HepG2 (cell line): ENCODE data around the gene USP2. TPM values are rescaled to one million over a fixed set of nuclear protein-coding genes. Genes with fewer than 3 reads are reported as not detected.

Source experiments
- AGO1 ChIP-seq: fragments of 200-400 bp; formaldehyde crosslinking; IDR thresholded peaks from 2 replicates; pipeline ENCODE4 v1.6.1; 2017; ENCODE audit warnings: mild to moderate bottlenecking, low read depth, low read length, moderate library complexity; ENCODE audit not compliant: poor library complexity, severe bottlenecking
- ATF7 ChIP-seq, 2 experiments: fragments of 450-650 bp in 1 of 2; sonication (generic) in 1 of 2; formaldehyde crosslinking in 1 of 2; IDR thresholded peaks; 2 replicates each; pipeline versions ENCODE4 v1.4.0 to v1.6.1; 2016 to 2020; ENCODE audit warnings: antibody characterized with exemption in 1 of 2, mild to moderate bottlenecking in 1 of 2, missing genetic modification reagents in 1 of 2
- CC2D1A ChIP-seq: sonication (generic); formaldehyde crosslinking; IDR thresholded peaks from 2 replicates; pipeline ENCODE4 v1.8.1; 2023; ENCODE audit warnings: mild to moderate bottlenecking, missing genetic modification reagents
- FOXA1 ChIP-seq, 2 experiments: fragments of 450-650 bp in 1 of 2; sonication (generic) in 1 of 2; formaldehyde crosslinking in 1 of 2; IDR thresholded peaks; 2 replicates each; pipeline versions ENCODE4 v1.4.0 to v1.6.1; 2016 to 2020; ENCODE audit warnings: missing genetic modification reagents in 1 of 2
- FOXK2 ChIP-seq: fragments of 450-650 bp; IDR thresholded peaks from 2 replicates; pipeline ENCODE4 v1.6.1; 2016
- GATAD1 ChIP-seq: IDR thresholded peaks from 2 replicates; pipeline ENCODE4 v1.6.1; 2016; ENCODE audit warnings: missing genetic modification reagents, missing compliant biosample characterization
- GFI1 ChIP-seq: sonication (generic); formaldehyde crosslinking; IDR thresholded peaks from 2 replicates; pipeline ENCODE4 v1.5.0; 2020; ENCODE audit warnings: missing genetic modification reagents, mild to moderate bottlenecking, borderline replicate concordance
- GLI4 ChIP-seq: sonication (generic); formaldehyde crosslinking; IDR thresholded peaks from 2 replicates; pipeline ENCODE4 v1.5.1; 2020; ENCODE audit warnings: missing genetic modification reagents, mild to moderate bottlenecking, moderate library complexity, borderline replicate concordance
- HMGA1 ChIP-seq: sonication (generic); formaldehyde crosslinking; conservative IDR thresholded peaks from 2 replicates; pipeline ENCODE4 v1.4.0; 2020; ENCODE audit warnings: missing genetic modification reagents
- MIXL1 ChIP-seq: IDR thresholded peaks from 2 replicates; pipeline ENCODE4 v1.6.1; 2016
- MTA1 ChIP-seq: sonication (generic); formaldehyde crosslinking; IDR thresholded peaks from 2 replicates; pipeline ENCODE4 v1.4.0; 2020; ENCODE audit warnings: missing genetic modification reagents, mild to moderate bottlenecking, borderline replicate concordance
- PAF1 ChIP-seq: IDR thresholded peaks from 2 replicates; pipeline ENCODE4 v1.6.1; 2016; ENCODE audit warnings: missing genetic modification reagents, missing compliant biosample characterization
- SAP130 ChIP-seq: IDR thresholded peaks from 2 replicates; pipeline ENCODE4 v1.6.1; 2016; ENCODE audit warnings: low read depth
- SRSF4 ChIP-seq: fragments of 200-400 bp; formaldehyde crosslinking; IDR thresholded peaks from one replicate; pipeline ENCODE4 v1.6.1; 2018; ENCODE audit warnings: mild to moderate bottlenecking, low read depth, low read length, moderate library complexity; ENCODE audit not compliant: poor library complexity, severe bottlenecking
- THYN1 ChIP-seq: sonication (generic); formaldehyde crosslinking; IDR thresholded peaks from 2 replicates; pipeline ENCODE4 v1.8.1; 2023; ENCODE audit warnings: low read depth, mild to moderate bottlenecking, moderate library complexity, missing genetic modification reagents, borderline replicate concordance
- TRIM22 ChIP-seq: fragments of 450-650 bp; IDR thresholded peaks from 2 replicates; pipeline ENCODE4 v1.6.1; 2017
- ZC3H13 ChIP-seq: sonication (generic); formaldehyde crosslinking; IDR thresholded peaks from 2 replicates; pipeline ENCODE4 v1.8.1; 2023; ENCODE audit warnings: mild to moderate bottlenecking, missing genetic modification reagents, moderate library complexity
- ZFY ChIP-seq: sonication (generic); formaldehyde crosslinking; IDR thresholded peaks from 2 replicates; pipeline ENCODE4 v1.4.0; 2020; ENCODE audit warnings: missing genetic modification reagents
- ZMYM3 ChIP-seq: sonication (generic); formaldehyde crosslinking; IDR thresholded peaks from 2 replicates; pipeline ENCODE4 v1.5.1; 2020; ENCODE audit warnings: mild to moderate bottlenecking, missing genetic modification reagents
- ZNF460 ChIP-seq: sonication (generic); formaldehyde crosslinking; IDR thresholded peaks from 2 replicates; pipeline ENCODE4 v1.5.1; 2020; ENCODE audit warnings: missing genetic modification reagents, mild to moderate bottlenecking, borderline replicate concordance
- ZNF501 ChIP-seq: sonication (generic); formaldehyde crosslinking; IDR thresholded peaks from 2 replicates; pipeline ENCODE4 v1.5.1; 2020; ENCODE audit warnings: mild to moderate bottlenecking, moderate library complexity, missing genetic modification reagents
- ZNF687 ChIP-seq: sonication (generic); formaldehyde crosslinking; IDR thresholded peaks from 2 replicates; pipeline ENCODE4 v1.5.1; 2020; ENCODE audit warnings: mild to moderate bottlenecking, missing genetic modification reagents, moderate library complexity
- ZNF749 ChIP-seq: sonication (generic); formaldehyde crosslinking; IDR thresholded peaks from 2 replicates; pipeline ENCODE4 v1.8.0; 2022; ENCODE audit warnings: mild to moderate bottlenecking, missing genetic modification reagents, moderate library complexity, borderline replicate concordance
- ZNF790 ChIP-seq: sonication (generic); formaldehyde crosslinking; IDR thresholded peaks from 2 replicates; pipeline ENCODE4 v1.8.0; 2022; ENCODE audit warnings: missing genetic modification reagents, mild to moderate bottlenecking, borderline replicate concordance
- ZNF879 ChIP-seq: sonication (generic); formaldehyde crosslinking; IDR thresholded peaks from 2 replicates; pipeline ENCODE4 v1.8.1; 2023; ENCODE audit warnings: missing genetic modification reagents
- polyA plus RNA-seq, 8 experiments: library from polyadenylated mRNA; depleted of rRNA in 3 of 8; stranded (reverse) in 7 of 8; unstranded in 1 of 8; fragments of >200 nt; fragmentation: Illumina TruSeq in 4 of 8; extraction: Trizol in 4 of 8; gene quantifications; 2 replicates each; pipeline versions ENCODE4 v1.2.1 to v1.2.3, GENCODE V29; 2011 to 2016; ENCODE audit warnings: low read depth in 4 of 8, missing spikeins in 1 of 8, mixed read lengths in 1 of 8; ENCODE audit not compliant: insufficient read depth in 1 of 8
- total RNA-seq, 5 experiments: library from RNA; depleted of rRNA; stranded (reverse); fragments of >200 nt; fragmentation: Illumina TruSeq; extraction: Trizol; gene quantifications; 2 replicates each; pipeline ENCODE4 v1.2.3, GENCODE V29; 2016; ENCODE audit warnings: low read depth in 1 of 5

The USP2 gene
- total and polyA plus RNA-seq, 2 of the 13 experiments (the other 11 are each of a cell fraction or from before 2014, with no cell fraction given), result 2.5 to 6.0 TPM

GRCh38 chr11:119340335-119341221 is 40.9 kb downstream of the USP2 start, which contains the start of gene C1QTNF5 (continued):
- TF ChIP-seq ZNF687 (CRISPR knock-in tag) (peak; percentile 39; the same call in 1 of the 2 replicates), GLI4 (no peak), MTA1 (CRISPR knock-in tag) (0 out of 2 replicates have a peak, but pooled peaks have one; percentile 31), ZNF501 (CRISPR knock-in tag) (no peak), CC2D1A (CRISPR knock-in tag) (no peak), AGO1 (no peak), PAF1 (CRISPR knock-in tag) (no peak), ATF7 (IDR thresholded peaks at IDR 0.05) (no peak), ATF7 (CRISPR knock-in tag; IDR thresholded peaks at IDR 0.05) (0 out of 2 replicates have a peak, but pooled peaks have one; percentile 5), ZC3H13 (CRISPR knock-in tag) (0 out of 2 replicates have a peak, but pooled peaks have one; percentile 3), ZFY (CRISPR knock-in tag) (0 out of 2 replicates have a peak, but pooled peaks have one; percentile 44), MIXL1 (no peak), FOXA1 (IDR thresholded peaks at IDR 0.05) (no peak), FOXA1 (CRISPR knock-in tag; IDR thresholded peaks at IDR 0.05) (no peak), ZNF749 (0 out of 2 replicates have a peak, but pooled peaks have one; percentile 40), ZNF879 (no peak), ZMYM3 (CRISPR knock-in tag) (peak; percentile 31; the same call in 1 of the 2 replicates), ZNF460 (no peak), SRSF4 (no peak), SAP130 (CRISPR knock-in tag) (0 out of 2 replicates have a peak, but pooled peaks have one; percentile 10), GFI1 (no peak), FOXK2 (no peak), TRIM22 (no peak), ZNF790 (CRISPR knock-in tag) (no peak), GATAD1 (CRISPR knock-in tag) (no peak), HMGA1 (no peak), THYN1 (CRISPR knock-in tag) (no peak)
